NCI-H2107 (cell line): ENCODE data around the gene EXOC4.
"Not testable (repeated sequence)": the region's sequence is repeated elsewhere in the genome, so short reads cannot be mapped to it uniquely, and the experiment has no call there.

Experiments
- DNase-seq: peaks from one replicate; lab custom pipeline; 2025; lab: John Stamatoyannopoulos, UW

The EXOC4 gene

GRCh38 chr7:133751079-133751478 lies 498.2 kb downstream of the EXOC4 start:
- no peak for DNase-seq

- no peak for DNase-seq
These were observed 500.6 kb downstream of the EXOC4 start for GRCh38 chr7:133753513-133753912.

- DNase-seq = no peak
These were observed 501.8 kb downstream of the EXOC4 start for GRCh38 chr7:133754708-133755107.

GRCh38 chr7:133755901-133756300 lies 503.0 kb downstream of the EXOC4 start:
- DNase-seq = no peak

- DNase-seq = no peak
These were observed 508.6 kb downstream of the EXOC4 start for GRCh38 chr7:133761443-133761842.

GRCh38 chr7:133763076-133763640 lies 510.3 kb downstream of the EXOC4 start:
- no peak for DNase-seq

- DNase-seq = no peak
These were observed 516.8 kb downstream of the EXOC4 start for GRCh38 chr7:133769668-133770067.

- DNase-seq = no peak
These were observed 518.1 kb downstream of the EXOC4 start for GRCh38 chr7:133770863-133771492.

- no peak for DNase-seq
These were observed 519.0 kb downstream of the EXOC4 start for GRCh38 chr7:133771788-133772419.

GRCh38 chr7:133773601-133774000 lies 520.7 kb downstream of the EXOC4 start:
- no peak for DNase-seq

- no peak for DNase-seq
These were observed 522.3 kb downstream of the EXOC4 start for GRCh38 chr7:133775201-133775600.

GRCh38 chr7:133776266-133776665 lies 523.4 kb downstream of the EXOC4 start:
- no peak for DNase-seq

- no peak for DNase-seq
These were observed 524.8 kb downstream of the EXOC4 start for GRCh38 chr7:133777701-133778100.

GRCh38 chr7:133778472-133778871 lies 525.6 kb downstream of the EXOC4 start:
- DNase-seq = no peak

- not testable (repeated sequence) for DNase-seq
These were observed 526.7 kb downstream of the EXOC4 start for GRCh38 chr7:133779538-133779937.

GRCh38 chr7:133780912-133781311 lies 528.0 kb downstream of the EXOC4 start:
- no peak for DNase-seq

- no peak for DNase-seq
These were observed 528.7 kb downstream of the EXOC4 start for GRCh38 chr7:133781486-133782090.

- no peak for DNase-seq
These were observed 529.6 kb downstream of the EXOC4 start for GRCh38 chr7:133782470-133782869.

GRCh38 chr7:133783276-133783675 lies 530.4 kb downstream of the EXOC4 start:
- DNase-seq = no peak

- DNase-seq = no peak
These were observed 531.7 kb downstream of the EXOC4 start for GRCh38 chr7:133784486-133785001.

GRCh38 chr7:133786401-133786937 lies 533.6 kb downstream of the EXOC4 start:
- DNase-seq = no peak

GRCh38 chr7:133789974-133790373 lies 537.1 kb downstream of the EXOC4 start:
- DNase-seq = no peak

GRCh38 chr7:133790911-133791310 lies 538.0 kb downstream of the EXOC4 start:
- DNase-seq = no peak
